ENCODE data around the gene PCDH19. TPM values are rescaled to one million over a fixed set of nuclear protein-coding genes. Genes with fewer than 3 reads are reported as not detected.
A peak's percentile ranks its signal among the peaks of the same experiment; 100 is the strongest.

The PCDH19 gene
- total and polyA plus RNA-seq, 2 experiments from 2014 or later: 0.87 to 1.4 TPM

DNA sequence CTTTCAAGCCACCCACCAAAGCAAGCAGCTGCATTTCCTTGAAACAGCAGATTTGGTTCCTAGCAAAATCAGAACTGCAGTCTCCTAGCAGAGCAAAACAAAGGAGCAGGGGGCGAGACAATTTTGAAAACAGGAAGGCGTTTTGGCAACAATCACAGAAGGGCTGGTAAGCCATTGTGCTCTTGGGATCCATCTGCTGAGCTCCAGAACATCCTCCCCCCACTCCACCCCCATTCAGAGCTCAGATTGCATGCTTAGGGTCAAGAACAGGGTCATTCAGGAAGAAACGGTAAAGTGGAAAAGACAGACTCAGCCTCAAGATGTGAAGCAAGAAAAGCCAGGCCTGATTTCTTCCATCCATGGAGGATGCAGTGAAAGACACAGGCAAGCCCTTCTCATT is 7.6 kb upstream of the PCDH19 start (continued):
- TF ChIP-seq EZH2 (IDR thresholded peaks at IDR 0.05; ENCODE audit: low read depth, unreplicated experiment) (no peak), JUNB (IDR thresholded peaks at IDR 0.05; ENCODE audit: unreplicated experiment) (no peak), CREB1 (CRISPR knock-in tag; IDR thresholded peaks at IDR 0.05; ENCODE audit: low read depth) (no peak), STAT1 (IDR thresholded peaks at IDR 0.05; ENCODE audit: unreplicated experiment) (no peak)

DNA sequence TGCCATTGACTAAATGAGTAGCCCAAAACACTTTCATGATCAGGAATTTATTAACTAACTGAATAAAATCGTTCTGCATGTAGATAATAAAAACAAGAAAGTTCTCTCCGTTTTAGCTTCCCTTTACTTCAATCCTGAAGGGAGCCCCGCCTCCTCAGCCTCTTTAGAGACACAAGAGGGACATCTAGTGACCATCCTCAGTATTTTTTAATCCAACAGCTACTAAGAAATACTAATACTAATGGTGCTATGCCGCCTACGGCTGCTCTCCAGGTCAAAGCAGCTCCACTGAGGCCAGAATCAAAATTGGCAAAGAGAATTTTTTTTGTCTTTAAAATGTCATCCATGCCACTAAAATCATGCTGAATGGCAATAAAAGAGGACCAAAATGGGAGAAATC is 3.2 kb upstream of the PCDH19 start:
- TF ChIP-seq, protein P1, sequence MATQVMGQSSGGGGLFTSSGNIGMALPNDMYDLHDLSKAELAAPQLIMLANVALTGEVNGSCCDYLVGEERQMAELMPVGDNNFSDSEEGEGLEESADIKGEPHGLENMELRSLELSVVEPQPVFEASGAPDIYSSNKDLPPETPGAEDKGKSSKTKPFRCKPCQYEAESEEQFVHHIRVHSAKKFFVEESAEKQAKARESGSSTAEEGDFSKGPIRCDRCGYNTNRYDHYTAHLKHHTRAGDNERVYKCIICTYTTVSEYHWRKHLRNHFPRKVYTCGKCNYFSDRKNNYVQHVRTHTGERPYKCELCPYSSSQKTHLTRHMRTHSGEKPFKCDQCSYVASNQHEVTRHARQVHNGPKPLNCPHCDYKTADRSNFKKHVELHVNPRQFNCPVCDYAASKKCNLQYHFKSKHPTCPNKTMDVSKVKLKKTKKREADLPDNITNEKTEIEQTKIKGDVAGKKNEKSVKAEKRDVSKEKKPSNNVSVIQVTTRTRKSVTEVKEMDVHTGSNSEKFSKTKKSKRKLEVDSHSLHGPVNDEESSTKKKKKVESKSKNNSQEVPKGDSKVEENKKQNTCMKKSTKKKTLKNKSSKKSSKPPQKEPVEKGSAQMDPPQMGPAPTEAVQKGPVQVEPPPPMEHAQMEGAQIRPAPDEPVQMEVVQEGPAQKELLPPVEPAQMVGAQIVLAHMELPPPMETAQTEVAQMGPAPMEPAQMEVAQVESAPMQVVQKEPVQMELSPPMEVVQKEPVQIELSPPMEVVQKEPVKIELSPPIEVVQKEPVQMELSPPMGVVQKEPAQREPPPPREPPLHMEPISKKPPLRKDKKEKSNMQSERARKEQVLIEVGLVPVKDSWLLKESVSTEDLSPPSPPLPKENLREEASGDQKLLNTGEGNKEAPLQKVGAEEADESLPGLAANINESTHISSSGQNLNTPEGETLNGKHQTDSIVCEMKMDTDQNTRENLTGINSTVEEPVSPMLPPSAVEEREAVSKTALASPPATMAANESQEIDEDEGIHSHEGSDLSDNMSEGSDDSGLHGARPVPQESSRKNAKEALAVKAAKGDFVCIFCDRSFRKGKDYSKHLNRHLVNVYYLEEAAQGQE (IDR thresholded peaks at IDR 0.05; ENCODE audit: unreplicated experiment): no peak
- no peak for TF ChIP-seq POLR2AphosphoS5 (IDR thresholded peaks at IDR 0.05; ENCODE audit: low read depth)
- TF ChIP-seq, protein P2, sequence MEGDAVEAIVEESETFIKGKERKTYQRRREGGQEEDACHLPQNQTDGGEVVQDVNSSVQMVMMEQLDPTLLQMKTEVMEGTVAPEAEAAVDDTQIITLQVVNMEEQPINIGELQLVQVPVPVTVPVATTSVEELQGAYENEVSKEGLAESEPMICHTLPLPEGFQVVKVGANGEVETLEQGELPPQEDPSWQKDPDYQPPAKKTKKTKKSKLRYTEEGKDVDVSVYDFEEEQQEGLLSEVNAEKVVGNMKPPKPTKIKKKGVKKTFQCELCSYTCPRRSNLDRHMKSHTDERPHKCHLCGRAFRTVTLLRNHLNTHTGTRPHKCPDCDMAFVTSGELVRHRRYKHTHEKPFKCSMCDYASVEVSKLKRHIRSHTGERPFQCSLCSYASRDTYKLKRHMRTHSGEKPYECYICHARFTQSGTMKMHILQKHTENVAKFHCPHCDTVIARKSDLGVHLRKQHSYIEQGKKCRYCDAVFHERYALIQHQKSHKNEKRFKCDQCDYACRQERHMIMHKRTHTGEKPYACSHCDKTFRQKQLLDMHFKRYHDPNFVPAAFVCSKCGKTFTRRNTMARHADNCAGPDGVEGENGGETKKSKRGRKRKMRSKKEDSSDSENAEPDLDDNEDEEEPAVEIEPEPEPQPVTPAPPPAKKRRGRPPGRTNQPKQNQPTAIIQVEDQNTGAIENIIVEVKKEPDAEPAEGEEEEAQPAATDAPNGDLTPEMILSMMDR (conservative IDR thresholded peaks at IDR 0.05; ENCODE audit: low read depth in 2 of 2): peak; percentile 60 to 61
- Histone ChIP-seq H3K27ac (ENCODE audit: low read depth) (no peak overlapping the region), H3K36me3 (ENCODE audit: insufficient read depth) (no peaks in the 10 kb centered on the region), H3K79me2 (replicated peaks; ENCODE audit: insufficient read depth) (no peaks in the 10 kb centered on the region), H3K4me1 (ENCODE audit: insufficient read depth) (peaks cover 25% of the 10 kb centered on the region), H3F3A (replicated peaks; ENCODE audit: low read depth) (no peaks in the 10 kb centered on the region), H4K20me1 (replicated peaks; ENCODE audit: insufficient read depth) (no peaks in the 10 kb centered on the region), H3K9me2 (ENCODE audit: insufficient read depth) (no peaks in the 10 kb centered on the region), H3K27me3 (ENCODE audit: insufficient read depth) (peaks cover 46% of the 10 kb centered on the region), H3K4me2 (peak overlapping the region; percentile 75; the same call in 1 of the 2 replicates), H2AFZ (no peak overlapping the region), H3K4me3 (peak overlapping the region; percentile 51; the same call in 1 of the 2 replicates)
- Mint-ChIP-seq H3K36me3 (ENCODE audit: low read depth) (peaks cover under 1% of the 10 kb centered on the region; the same call in 1 of the 3 replicates), H3K4me1 (peaks cover 38% of the 10 kb centered on the region), H3K4me3 (peak overlapping the region; percentile 32), H3K9me3 (peaks cover under 1% of the 10 kb centered on the region; the same call in 2 of the 3 replicates), H3K27ac (no peak overlapping the region), H3K27me3 (ENCODE audit: insufficient read depth, low read depth, poor library complexity) (peaks cover 44% of the 10 kb centered on the region)
- DNase-seq (ENCODE audit: low spot score): peak; percentile 80
- ATAC-seq: 0 out of 3 replicates have a peak, but pooled peaks have one; percentile 5
